GM18517 (cell line): ENCODE data around the gene BHLHE23.
"Not testable (repeated sequence)": the region's sequence is repeated elsewhere in the genome, so short reads cannot be mapped to it uniquely, and the experiment has no call there.

Experiments
- ATAC-seq: cut with Tn5 transposase; IDR thresholded peaks from one replicate; pipeline ENCODE4 v1.9.1; 2021; ENCODE audit warnings: mild to moderate bottlenecking, moderate library complexity; ENCODE audit not compliant: unreplicated experiment

The BHLHE23 gene

GRCh38 chr20:62962891-62963613, 43.7 kb downstream of the BHLHE23 start:
- no peak for ATAC-seq

- no peak for ATAC-seq
These were observed 44.4 kb downstream of the BHLHE23 start for GRCh38 chr20:62962221-62962879.

- ATAC-seq: no peak
These were observed 45.0 kb downstream of the BHLHE23 start for GRCh38 chr20:62961799-62962198.

GRCh38 chr20:62961310-62961783, 45.4 kb downstream of the BHLHE23 start:
- no peak for ATAC-seq

GRCh38 chr20:62960446-62961309, 46.1 kb downstream of the BHLHE23 start:
- not testable (repeated sequence) for ATAC-seq

GRCh38 chr20:62959998-62960436, 46.7 kb downstream of the BHLHE23 start:
- ATAC-seq: no peak

GRCh38 chr20:62959101-62959971, 47.4 kb downstream of the BHLHE23 start:
- no peak for ATAC-seq

- no peak for ATAC-seq
These were observed 48.2 kb downstream of the BHLHE23 start for GRCh38 chr20:62958388-62959100.

- ATAC-seq: no peak
These were observed 49.3 kb downstream of the BHLHE23 start for GRCh38 chr20:62957136-62958117.

- no peak for ATAC-seq
These were observed 50.2 kb downstream of the BHLHE23 start for GRCh38 chr20:62956387-62957135.
